TTC549 (cell line): ENCODE measurements around the gene S100PBP.
"Not testable (repeated sequence)": the region's sequence is repeated elsewhere in the genome, so short reads cannot be mapped to it uniquely, and the experiment has no call there.

Source experiments
- FAIRE-seq: peaks from 2 replicates; lab custom pipeline; 2012; peaks lifted over from hg19 to GRCh38; lab: Jason Lieb, UNC

Gene S100PBP

DNA sequence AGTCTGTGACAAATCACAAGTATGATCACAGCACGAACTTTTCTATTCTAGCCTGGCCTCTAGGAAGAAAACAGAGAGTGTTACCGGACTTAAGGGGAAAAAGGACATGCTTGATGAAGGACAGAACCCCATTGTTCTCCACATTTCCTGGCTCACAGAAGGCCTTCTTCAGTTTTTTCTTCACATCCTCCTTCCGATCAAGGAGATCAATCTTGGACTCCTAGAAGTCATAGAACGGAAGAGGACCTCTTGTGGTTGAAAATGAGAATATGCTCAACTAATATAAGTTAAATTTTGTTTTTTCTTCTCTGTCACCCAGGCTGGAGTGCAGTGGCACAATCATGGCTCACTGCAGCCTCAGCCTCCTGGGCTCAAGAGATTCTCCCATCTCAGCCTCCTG, 30.6 kb upstream of the S100PBP start:
- FAIRE-seq = no peak

GRCh38 chr1:32789356-32789755, 28.1 kb upstream of the S100PBP start:
- FAIRE-seq = not testable (repeated sequence)

GRCh38 chr1:32791881-32792280, 25.6 kb upstream of the S100PBP start:
- no peak for FAIRE-seq

DNA sequence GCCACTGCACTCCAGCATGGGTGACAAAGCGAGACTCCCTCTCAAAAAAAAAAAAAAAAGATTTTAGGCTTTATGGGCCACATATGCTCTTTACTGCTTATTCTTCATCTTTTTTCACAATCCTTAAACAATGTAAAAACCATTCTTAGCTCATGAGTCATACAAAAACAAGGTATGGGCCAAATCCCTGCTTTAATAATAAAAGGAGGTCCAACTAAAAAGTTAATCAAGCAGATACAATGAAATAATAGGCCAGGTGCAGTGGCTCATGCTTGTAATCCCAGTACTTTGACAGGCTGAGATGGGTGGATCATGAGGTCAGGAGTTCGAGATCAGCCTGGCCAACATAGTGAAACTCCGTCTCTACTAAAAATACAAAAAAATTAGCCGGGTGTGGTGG, 21.7 kb upstream of the S100PBP start:
- FAIRE-seq = not testable (repeated sequence)

DNA sequence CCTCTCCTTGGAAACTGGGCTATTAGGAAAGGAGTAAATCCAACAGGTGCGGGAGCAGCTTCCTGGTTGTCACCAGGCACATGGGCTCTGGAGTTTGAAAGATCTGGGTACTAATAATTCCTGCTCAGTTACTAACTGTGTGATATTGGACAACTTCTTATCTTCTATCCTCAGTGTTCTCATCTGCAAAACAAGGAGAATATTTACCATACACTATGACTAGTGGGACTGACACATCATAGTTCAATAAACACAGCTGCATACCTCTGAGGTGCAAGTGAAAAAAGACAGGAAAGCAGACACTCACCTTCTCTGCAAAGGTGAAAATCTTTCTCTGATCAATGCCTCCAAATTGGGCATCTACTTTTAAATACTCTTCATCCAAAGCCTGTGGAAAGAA, 20.0 kb upstream of the S100PBP start:
- no peak for FAIRE-seq

DNA sequence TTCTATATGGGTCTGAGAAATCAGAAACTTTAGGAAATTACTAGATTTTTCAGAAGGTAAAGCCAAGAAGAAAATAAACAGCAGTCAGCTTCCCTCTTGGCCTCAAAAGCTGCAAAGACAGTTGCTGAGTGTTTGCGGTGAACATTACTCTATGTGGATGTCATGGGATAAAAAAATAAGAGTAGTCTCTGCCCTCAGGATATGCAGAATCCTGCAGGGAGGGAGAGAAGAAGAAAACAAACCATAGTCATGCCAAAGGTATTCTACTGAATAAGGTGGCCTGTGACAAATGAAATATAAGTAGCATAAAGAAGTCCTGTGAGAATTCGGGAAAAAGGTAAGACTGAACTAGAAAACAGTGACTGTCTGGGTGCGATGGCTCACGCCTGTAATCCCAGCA, 19.3 kb upstream of the S100PBP start:
- no peak for FAIRE-seq

DNA sequence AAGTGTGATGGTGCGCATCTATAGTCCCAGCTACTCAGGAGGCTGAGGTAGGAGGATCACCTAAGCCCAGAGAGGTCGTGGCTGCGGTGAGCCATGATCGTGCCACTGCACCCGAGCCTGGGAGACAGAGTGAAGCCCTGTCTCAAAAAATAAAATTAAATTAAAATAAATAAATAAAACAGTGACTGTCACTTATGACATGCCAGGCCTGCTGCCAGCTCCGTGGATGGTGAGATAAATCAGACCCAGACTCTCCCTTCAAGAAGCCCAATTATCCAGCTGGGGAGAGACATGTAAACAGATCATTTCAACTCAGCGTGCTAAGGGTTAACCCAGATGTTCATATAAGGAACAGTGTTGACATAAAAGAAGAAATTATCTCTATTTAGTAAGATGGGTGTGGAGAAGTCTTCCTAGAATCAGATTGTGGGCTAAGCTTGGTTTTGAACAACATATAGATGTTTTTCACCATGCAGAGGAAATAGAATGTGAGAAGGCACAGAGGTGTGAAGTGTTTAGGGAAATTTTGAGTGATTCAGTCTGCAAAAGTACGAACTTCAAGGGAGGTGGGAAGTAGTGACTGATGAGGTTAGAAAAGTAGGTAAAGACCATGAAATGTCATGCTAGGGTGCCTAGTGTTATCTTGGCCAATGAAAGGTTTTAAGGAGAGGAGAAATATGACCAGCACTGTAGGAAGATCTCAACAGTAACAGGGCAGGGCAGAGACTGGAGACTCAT, 18.6 kb upstream of the S100PBP start:
- no peak for FAIRE-seq

- FAIRE-seq = no peak
Measured at GRCh38 chr1:32801096-32801715, 16.2 kb upstream of the S100PBP start.

GRCh38 chr1:32804460-32804859, 13.0 kb upstream of the S100PBP start:
- FAIRE-seq = not testable (repeated sequence)

GRCh38 chr1:32806290-32806689, 11.2 kb upstream of the S100PBP start:
- FAIRE-seq = no peak

DNA sequence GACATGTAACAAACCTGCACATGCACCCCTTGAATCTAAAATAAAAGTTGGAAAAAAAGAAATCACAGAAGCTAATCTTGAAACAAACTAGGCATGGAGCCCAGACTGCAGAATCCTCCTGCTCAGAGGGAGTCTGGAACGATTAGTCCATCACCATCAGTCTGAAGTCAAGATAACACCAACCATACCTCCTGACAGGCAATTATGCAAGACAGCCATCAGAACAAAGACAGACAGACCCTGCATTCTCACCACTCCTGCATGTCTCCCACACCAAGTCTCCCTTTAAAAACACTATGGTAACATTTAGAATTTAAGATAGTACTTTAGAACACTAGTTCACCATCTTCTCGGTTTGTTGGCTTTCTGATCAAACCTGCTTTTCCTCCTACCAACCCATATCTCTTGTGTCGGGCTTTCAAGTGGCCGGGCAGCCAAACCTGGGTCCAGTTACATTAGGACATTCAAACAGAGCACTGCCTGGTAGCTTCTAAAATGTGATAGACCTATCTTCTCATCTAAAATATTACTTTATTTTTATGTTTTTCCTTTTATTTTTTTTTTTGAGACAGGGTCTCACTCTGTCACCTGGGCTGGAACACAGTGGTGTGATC, 10.4 kb upstream of the S100PBP start:
- no peak for FAIRE-seq

DNA sequence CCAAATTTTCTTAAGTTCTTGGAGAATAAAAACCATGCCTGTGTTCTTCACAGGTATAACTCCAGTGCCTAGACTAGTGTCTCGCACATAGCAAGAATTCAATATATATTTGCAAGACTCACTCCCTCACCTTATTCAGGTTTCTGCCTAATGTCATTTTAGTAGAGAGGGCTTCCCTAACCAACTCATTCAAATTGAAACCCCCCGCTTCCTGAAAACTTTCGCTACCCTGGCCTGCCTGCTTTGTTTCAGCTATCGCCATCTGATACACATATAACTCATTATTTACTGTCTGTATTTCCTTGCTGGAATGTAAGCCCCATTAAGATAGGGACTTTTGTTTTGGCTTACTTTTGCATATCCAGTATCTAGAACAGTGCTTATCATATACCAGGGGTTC, 8.9 kb upstream of the S100PBP start:
- FAIRE-seq = no peak

DNA sequence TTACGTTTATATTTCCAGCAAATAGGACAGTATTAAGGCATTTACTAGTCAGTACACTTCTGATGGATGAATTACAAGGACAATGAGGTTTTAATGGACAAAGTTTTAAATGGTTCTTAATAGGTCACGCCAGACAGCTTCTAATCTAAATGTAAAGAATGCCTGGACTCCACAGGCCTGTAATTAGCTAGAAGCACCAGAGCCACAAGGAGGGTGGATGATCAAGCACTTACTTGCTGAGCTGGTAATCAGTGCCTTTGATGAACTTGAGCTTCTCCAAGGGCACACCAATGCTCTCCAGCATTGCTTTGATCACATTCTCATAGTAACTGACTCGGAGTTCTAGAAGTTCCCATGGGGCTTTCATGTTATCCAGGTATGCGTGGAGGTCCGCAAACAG, 7.1 kb upstream of the S100PBP start:
- FAIRE-seq = no peak

GRCh38 chr1:32811265-32811664, 6.2 kb upstream of the S100PBP start:
- FAIRE-seq = no peak

- FAIRE-seq = no peak
Measured at GRCh38 chr1:32811917-32812316, 5.5 kb upstream of the S100PBP start.

GRCh38 chr1:32813941-32814739, 3.3 kb upstream of the S100PBP start:
- FAIRE-seq = no peak

DNA sequence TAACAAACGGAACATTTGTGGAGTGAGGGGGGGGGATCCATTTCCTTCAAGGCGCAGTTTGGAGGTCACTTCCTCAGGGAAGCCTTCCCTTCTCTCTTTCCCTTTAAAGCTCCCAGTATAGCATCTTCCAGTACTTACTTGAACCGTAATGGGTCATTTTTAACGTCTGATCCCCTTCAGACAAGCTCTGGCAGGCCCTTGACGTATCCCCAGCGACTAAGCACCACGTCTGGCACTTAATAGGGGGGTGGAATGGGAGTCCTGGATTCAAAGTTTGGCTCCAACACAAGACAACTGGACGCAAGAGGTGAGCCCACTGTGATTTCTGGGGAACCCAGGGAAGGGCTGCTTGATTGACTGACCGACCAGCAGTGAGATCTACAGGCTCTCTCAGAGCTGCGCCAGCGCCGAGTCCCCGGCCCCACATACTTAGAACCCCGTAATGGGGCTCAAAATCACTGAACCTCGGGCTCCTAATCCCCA, 736 bp upstream of the S100PBP start:
- FAIRE-seq = no peak

- no peak for FAIRE-seq
Measured at GRCh38 chr1:32817815-32818786, 648 bp downstream of the S100PBP start.

DNA sequence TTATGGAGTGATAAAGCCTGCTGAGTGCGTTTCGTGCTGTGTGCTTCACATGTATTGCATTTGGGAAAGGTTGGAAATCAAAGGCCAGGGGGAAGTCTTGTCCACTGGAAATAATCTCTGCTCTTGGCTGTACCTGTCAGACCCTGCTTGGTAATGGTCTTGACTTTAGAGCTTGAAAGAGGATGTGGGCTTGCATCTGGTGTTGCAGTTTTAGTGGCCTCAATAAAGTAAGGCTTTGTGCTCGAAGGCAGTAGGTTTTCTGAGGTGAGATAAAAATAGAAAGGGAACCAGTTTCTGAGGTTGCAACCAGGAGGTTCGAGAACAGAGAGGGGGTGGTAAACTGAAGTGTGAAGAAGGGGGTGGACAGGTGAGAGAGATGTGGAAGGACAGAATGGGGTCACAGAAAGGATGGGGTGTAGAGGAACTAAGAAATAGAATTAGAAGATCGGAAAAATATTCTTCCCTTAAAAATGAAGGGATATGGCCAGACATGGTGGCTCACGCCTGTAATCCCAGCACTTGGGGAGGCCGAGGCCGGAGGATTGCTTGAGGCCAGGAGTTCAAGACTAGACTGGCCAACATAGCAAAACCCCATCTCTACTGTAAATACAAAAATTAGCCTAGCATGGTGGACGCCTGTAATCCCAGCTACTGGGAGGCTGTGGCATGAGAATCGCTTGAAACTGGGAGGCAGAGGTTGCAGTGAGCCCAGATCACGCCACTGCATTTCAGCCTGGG, 1.5 kb downstream of the S100PBP start:
- no peak for FAIRE-seq

GRCh38 chr1:32825181-32825580, 7.7 kb downstream of the S100PBP start:
- FAIRE-seq = no peak

GRCh38 chr1:32828341-32828740, 10.9 kb downstream of the S100PBP start:
- FAIRE-seq = peak; percentile 59
